NK-92 (cell line): ENCODE data around the gene SCML1.

ENCODE experiments used
- DNase-seq: peaks from one replicate; lab custom pipeline; 2025; ENCODE audit not compliant: unreplicated experiment; lab: John Stamatoyannopoulos, UW

SCML1 gene

DNA sequence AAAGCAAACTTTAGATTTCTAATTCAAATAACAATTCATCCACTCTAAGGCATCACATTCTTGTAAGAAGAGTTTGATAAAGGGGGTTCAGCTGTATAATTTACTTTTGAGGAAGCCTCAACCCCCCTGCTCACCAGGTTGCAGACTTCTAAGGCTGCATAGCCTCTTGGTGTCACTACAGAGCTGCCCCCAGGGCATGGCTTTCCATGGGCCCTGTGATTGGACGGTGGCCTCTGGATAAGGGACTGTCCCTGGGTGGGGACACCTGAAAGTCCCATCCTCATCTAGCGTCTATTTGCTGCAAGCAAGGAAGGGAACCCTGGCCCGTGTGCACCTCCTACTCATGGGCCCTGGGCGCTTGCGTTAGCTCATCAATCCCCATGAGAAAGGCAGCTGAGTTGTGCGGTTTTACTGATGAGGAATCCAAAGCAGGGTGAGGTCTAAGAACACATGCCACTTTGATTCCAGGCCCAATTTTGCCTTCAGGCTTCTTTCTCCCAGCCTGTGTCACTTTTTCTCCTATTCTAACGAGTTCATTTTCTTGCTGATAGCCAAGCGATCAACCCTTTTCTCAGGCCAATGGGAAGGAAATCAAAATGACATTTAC is 51.8 kb downstream of the SCML1 start:
- no peak for DNase-seq

DNA sequence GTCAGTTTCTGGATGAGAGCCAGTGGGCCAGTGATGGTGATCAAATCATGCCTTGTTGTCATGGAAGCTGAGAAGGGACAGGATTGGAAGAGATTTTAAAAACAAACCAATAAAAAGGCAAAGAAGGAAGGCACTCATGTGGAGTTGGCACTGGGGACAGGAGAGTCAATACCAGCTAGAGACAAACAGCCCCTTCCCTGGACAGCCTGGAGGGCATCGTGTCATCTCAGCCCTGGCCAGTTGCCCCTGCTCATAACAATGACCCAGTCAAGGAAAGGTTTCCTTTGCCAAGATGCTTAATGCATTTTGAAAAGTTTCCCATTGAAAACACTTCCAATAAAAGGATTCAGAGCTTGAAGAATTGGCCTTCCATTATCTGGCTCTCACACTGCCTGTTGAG is 55.5 kb downstream of the SCML1 start:
- peak; percentile 99 for DNase-seq

DNA sequence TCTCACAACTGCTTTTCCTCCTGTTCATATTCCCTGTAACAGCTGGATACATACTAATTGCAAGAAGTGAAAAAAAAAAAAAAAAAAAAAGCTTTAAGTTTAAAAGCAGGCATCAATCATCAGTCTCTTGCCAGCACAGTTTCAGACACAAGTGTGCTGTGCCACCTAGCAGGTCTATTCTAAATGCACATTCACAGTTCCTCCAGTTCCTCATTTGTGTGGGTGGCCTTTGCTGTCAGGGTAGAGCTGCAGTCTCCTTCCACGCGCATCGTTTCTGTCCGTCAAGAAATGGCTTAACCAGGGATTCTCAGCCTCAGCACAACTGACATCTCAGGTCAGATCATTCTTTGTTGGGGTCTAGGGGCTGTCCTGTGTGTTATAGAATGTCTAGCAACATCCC is 61.6 kb downstream of the SCML1 start:
- DNase-seq = no peak

DNA sequence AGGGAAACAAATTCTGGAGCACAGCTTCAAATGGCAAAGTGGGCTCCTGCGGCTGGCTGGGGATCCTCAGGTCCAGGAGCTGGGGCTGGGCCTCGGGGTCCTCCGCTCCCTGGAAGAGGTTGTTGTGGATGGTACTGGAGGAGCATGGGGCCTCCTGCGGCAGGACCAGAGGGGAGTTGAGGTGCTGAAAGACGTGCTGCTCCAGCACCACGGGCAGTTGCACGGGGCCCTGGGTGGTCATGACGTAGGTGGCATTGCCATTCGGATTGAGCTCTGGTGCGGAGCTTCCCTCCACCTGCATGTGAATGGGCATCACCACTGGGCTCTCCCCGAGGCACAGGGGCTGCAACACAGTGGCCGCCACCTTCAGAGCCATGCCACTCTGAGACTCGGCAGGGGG is 64.1 kb downstream of the SCML1 start:
- no peak for DNase-seq

DNA sequence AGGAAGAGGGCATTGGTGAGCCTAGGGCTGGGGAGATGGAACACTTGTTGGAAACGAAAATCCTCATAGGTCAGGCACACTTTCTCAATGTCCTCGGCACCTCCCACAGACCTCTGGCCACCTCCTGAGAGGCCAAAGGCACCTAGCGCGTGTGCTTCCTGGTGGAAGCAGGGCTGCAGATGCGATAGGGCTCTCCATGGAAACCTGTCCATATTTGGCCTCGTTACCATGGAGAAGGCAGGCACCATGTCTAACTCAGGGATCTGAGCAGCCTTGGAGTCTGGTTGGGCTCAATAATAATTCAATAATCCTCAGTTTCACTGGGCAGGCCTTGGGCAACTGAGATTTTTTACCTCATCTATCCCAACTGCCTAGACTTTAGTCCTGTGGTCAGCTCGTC is 65.5 kb downstream of the SCML1 start:
- DNase-seq = no peak

DNA sequence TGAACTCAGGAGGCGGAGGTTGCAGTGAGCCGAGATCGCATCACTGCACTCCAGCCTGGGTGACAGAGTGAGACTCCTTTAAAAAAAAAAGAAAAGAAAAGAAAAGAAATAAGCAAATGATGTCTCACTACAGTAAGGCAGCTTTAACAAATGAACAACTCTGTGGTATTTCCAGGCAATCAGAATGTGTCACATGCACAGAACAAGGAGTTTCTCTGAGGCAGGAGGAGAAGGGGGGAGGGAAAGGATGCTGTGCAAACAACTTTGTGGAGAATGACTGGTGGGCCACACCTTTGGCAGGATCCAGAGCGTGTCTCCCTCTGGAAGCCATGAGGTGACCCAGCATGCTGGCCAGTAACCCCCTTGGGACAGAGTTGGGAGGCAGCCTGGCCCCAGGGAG is 66.2 kb downstream of the SCML1 start:
- DNase-seq = no peak
